Loucy (cell line): Measurements from ENCODE around the gene C9orf50.
"Not testable (repeated sequence)": the region's sequence is repeated elsewhere in the genome, so short reads cannot be mapped to it uniquely, and the experiment has no call there.

Source experiments
- H2AFZ ChIP-seq: fragments of 200-600 bp; sonication (generic); 2 replicates; pipeline ENCODE4 v1.6.0; 2016; ENCODE audit warnings: antibody characterized with exemption, mild to moderate bottlenecking, low read length, moderate library complexity
- H3F3A ChIP-seq: fragments of 200-600 bp; 2 replicates; pipeline ENCODE4 v1.6.0; 2016; ENCODE audit warnings: antibody characterized with exemption, low read depth, mild to moderate bottlenecking
- H3K27me3 ChIP-seq: fragments of 200-600 bp; sonication (generic); 2 replicates; pipeline ENCODE4 v1.6.1; 2014; ENCODE audit warnings: low read length, mild to moderate bottlenecking; ENCODE audit not compliant: insufficient read depth, poor library complexity, severe bottlenecking
- H3K36me3 ChIP-seq: fragments of 200-600 bp; sonication (generic); 2 replicates; pipeline ENCODE4 v1.6.1; 2016; ENCODE audit warnings: low read length; ENCODE audit not compliant: insufficient read depth
- H3K4me1 ChIP-seq: fragments of 200-600 bp; sonication (generic); 2 replicates; pipeline ENCODE4 v1.5.1; 2014; ENCODE audit warnings: low read length, mild to moderate bottlenecking; ENCODE audit not compliant: insufficient read depth, poor library complexity, severe bottlenecking
- H3K4me2 ChIP-seq: fragments of 200-600 bp; sonication (generic); 2 replicates; pipeline ENCODE4 v1.6.0; 2014; ENCODE audit warnings: antibody characterized with exemption, low read length, low read depth, mild to moderate bottlenecking; ENCODE audit not compliant: poor library complexity, severe bottlenecking
- H3K4me3 ChIP-seq: fragments of 200-600 bp; sonication (generic); 2 replicates; pipeline ENCODE4 v1.5.1; 2014; ENCODE audit warnings: low read length, mild to moderate bottlenecking, mixed read lengths; ENCODE audit not compliant: poor library complexity, severe bottlenecking
- H3K79me2 ChIP-seq: fragments of 200-600 bp; sonication (generic); 2 replicates; pipeline ENCODE4 v1.6.1; 2014; ENCODE audit warnings: low read length; ENCODE audit not compliant: insufficient read depth
- H3K9ac ChIP-seq: fragments of 200-600 bp; sonication (generic); 2 replicates; pipeline ENCODE4 v1.6.0; 2014; ENCODE audit warnings: mild to moderate bottlenecking, low read depth, low read length, moderate library complexity; ENCODE audit not compliant: poor library complexity, severe bottlenecking
- H3K9me2 ChIP-seq: fragments of 200-600 bp; sonication (generic); replicated peaks from 2 replicates; pipeline ENCODE4 v1.6.1; 2016; ENCODE audit warnings: low read depth, low read length, mixed read lengths
- H3K9me3 ChIP-seq: fragments of 200-600 bp; sonication (generic); 2 replicates; pipeline ENCODE4 v1.6.1; 2014; ENCODE audit warnings: mild to moderate bottlenecking, antibody characterized with exemption, low read length, low read depth; ENCODE audit not compliant: insufficient read depth
- H4K20me1 ChIP-seq: fragments of 200-600 bp; sonication (generic); 2 replicates; pipeline ENCODE4 v1.6.0; 2014; ENCODE audit warnings: antibody characterized with exemption, low read length, mild to moderate bottlenecking; ENCODE audit not compliant: insufficient read depth, poor library complexity, severe bottlenecking
- EZH2phosphoT487 ChIP-seq: fragments of 200-600 bp; IDR thresholded peaks from 2 replicates; pipeline ENCODE4 v1.6.1; 2018; ENCODE audit warnings: antibody characterized with exemption, mild to moderate bottlenecking, moderate library complexity, borderline replicate concordance
- TF ChIP-seq, protein P1 (sequence below): fragments of 200-600 bp; sonication (generic); conservative IDR thresholded peaks from 2 replicates; pipeline ENCODE4 v1.5.1; 2014; ENCODE audit warnings: mild to moderate bottlenecking, antibody characterized with exemption, low read length

C9orf50 gene

DNA sequence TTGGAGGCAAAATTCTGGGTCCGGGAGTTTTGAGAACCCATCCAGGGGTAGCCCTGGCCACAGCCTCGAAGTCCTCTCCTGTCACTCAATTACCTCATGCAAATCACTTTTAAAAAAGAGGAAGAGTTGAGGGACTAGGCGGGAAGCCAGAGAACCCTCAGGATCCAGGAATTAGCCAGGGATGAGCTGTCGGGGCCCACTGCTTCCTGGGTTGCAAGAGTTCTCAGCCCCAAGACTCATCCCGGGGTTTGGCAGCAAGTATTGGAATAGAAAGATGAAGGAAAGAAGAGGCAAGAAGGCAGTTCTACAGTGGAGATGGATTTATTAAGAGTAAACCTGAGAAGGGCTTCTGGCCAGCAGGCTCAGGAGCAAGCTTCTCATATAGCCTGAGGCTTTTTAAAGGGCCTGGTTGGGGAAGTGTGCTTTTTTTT is 25.6 kb downstream of the C9orf50 start:
- Histone ChIP-seq H3K4me1 (no peaks in the 10 kb centered on the region), H3K9me3 (no peaks in the 10 kb centered on the region), H3K4me2 (no peak overlapping the region), H3K36me3 (no peaks in the 10 kb centered on the region), H4K20me1 (no peaks in the 10 kb centered on the region), H3K27me3 (no peaks in the 10 kb centered on the region), H3K79me2 (no peaks in the 10 kb centered on the region), H3K9me2 (no peaks in the 10 kb centered on the region), H2AFZ (no peak overlapping the region), H3F3A (no peaks in the 10 kb centered on the region), H3K9ac (no peak overlapping the region), H3K4me3 (no peak overlapping the region)
- TF ChIP-seq, protein P1, sequence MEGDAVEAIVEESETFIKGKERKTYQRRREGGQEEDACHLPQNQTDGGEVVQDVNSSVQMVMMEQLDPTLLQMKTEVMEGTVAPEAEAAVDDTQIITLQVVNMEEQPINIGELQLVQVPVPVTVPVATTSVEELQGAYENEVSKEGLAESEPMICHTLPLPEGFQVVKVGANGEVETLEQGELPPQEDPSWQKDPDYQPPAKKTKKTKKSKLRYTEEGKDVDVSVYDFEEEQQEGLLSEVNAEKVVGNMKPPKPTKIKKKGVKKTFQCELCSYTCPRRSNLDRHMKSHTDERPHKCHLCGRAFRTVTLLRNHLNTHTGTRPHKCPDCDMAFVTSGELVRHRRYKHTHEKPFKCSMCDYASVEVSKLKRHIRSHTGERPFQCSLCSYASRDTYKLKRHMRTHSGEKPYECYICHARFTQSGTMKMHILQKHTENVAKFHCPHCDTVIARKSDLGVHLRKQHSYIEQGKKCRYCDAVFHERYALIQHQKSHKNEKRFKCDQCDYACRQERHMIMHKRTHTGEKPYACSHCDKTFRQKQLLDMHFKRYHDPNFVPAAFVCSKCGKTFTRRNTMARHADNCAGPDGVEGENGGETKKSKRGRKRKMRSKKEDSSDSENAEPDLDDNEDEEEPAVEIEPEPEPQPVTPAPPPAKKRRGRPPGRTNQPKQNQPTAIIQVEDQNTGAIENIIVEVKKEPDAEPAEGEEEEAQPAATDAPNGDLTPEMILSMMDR, result no peak
- no peak for TF ChIP-seq EZH2phosphoT487

DNA sequence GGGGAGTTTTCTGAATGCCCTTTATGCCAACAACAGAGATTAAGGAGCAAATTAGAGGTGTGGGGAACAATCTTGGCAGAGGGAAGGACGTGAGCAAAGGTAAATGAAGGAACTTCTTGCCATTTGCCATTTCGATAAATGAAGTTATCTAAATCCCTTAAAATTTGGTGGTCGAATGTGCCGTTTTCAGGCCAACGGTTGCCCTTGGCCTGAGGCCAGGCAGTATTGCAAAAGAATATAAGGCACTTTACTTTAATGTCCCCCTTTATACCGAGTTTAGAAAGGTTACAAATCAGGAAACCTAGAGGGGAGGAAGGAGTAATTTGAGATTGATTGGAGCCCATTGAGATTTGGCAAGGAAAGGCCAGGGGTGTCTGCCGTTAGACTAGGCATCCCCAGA is 26.3 kb downstream of the C9orf50 start:
- no peaks in the 10 kb centered on the region for H3K79me2 ChIP-seq
- no peaks in the 10 kb centered on the region for H3K9me3 ChIP-seq
- H3K4me2 ChIP-seq, result no peak overlapping the region
- no peak overlapping the region for H3K9ac ChIP-seq
- no peaks in the 10 kb centered on the region for H3F3A ChIP-seq
- no peaks in the 10 kb centered on the region for H3K27me3 ChIP-seq
- H2AFZ ChIP-seq, result no peak overlapping the region
- TF ChIP-seq EZH2phosphoT487, result no peak
- H3K36me3 ChIP-seq, result no peaks in the 10 kb centered on the region
- H4K20me1 ChIP-seq, result no peaks in the 10 kb centered on the region
- H3K4me3 ChIP-seq, result no peak overlapping the region
- H3K4me1 ChIP-seq, result no peaks in the 10 kb centered on the region
- H3K9me2 ChIP-seq, result no peaks in the 10 kb centered on the region

DNA sequence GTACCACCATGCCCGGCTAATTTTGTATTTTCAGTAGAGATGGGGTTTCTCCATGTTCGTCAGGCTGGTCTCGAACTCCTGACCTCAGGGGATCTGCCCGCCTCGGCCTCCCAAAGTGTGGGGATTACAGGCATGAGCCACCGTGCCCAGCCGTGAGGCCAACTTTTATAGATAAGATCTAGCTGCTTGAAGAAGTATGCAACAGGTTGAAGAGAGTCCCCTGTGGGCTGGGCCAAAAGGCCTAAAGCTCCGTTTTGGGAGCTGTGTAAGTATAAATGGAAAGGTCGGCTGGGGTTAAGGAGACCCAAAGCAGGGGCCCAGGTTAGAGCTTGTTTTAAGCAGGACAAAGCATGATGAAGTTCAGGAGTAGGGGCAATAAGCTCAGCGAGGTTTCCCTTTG is 28.1 kb downstream of the C9orf50 start:
- H3K4me3 ChIP-seq, result not testable (repeated sequence)

DNA sequence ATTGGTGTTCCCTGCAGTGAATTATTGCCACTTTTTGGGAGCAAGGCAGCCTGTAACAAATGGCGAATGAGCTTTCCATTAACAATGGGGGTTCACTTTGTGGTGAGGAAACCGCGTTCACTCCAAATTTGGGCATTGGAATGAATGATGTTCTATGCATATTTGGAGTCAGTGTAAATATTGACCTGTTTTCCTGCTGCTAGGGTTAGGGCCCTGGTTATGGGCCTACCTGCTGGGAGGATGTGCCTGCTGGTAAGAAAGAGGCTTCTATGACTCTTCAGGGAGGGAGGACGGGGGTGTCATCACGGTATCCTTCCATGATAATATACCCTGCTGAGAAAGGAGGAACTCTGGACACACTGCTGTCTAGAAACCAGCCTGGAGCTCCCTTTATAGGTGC is 29.0 kb downstream of the C9orf50 start:
- no peaks in the 10 kb centered on the region for H3K27me3 ChIP-seq
- no peak for TF ChIP-seq EZH2phosphoT487
- TF ChIP-seq, protein P1, result no peak
- no peaks in the 10 kb centered on the region for H3K79me2 ChIP-seq
- H3K4me3 ChIP-seq, result no peak overlapping the region
- no peak overlapping the region for H3K4me2 ChIP-seq
- H2AFZ ChIP-seq, result no peak overlapping the region
- H3F3A ChIP-seq, result no peaks in the 10 kb centered on the region
- no peaks in the 10 kb centered on the region for H4K20me1 ChIP-seq
- H3K9me3 ChIP-seq, result no peaks in the 10 kb centered on the region
- no peaks in the 10 kb centered on the region for H3K36me3 ChIP-seq
- H3K9me2 ChIP-seq, result no peaks in the 10 kb centered on the region
- H3K4me1 ChIP-seq, result no peaks in the 10 kb centered on the region
- no peak overlapping the region for H3K9ac ChIP-seq

More for the DNA sequence above, 28.1 kb downstream of the C9orf50 start:
- not testable (repeated sequence) for H4K20me1 ChIP-seq, H3K9me2 ChIP-seq, H3K4me1 ChIP-seq, H3K36me3 ChIP-seq, H3K4me2 ChIP-seq, H2AFZ ChIP-seq, H3K9ac ChIP-seq, H3K9me3 ChIP-seq, H3K79me2 ChIP-seq, H3F3A ChIP-seq, H3K27me3 ChIP-seq
